Osteoblast (primary cell): ENCODE results near the gene XYLT1. TPM values are rescaled to one million over a fixed set of nuclear protein-coding genes. Genes with fewer than 3 reads are reported as not detected.

Experiments used
- DNase-seq: peaks from one replicate; pipeline ENCODE4 v3.0.0; 2011; ENCODE audit warnings: low spot score, mixed read lengths; ENCODE audit not compliant: insufficient read length; ENCODE audit errors: missing footprints
- H2AFZ ChIP-seq: 2 replicates; pipeline ENCODE4 v1.6.0; 2011; ENCODE audit warnings: mild to moderate bottlenecking, low read length
- H3K27ac ChIP-seq: 2 replicates; pipeline ENCODE4 v1.5.1; 2011; ENCODE audit warnings: mild to moderate bottlenecking, low read depth, low read length, moderate library complexity
- H3K27me3 ChIP-seq: 2 replicates; pipeline ENCODE4 v1.6.0; 2012; ENCODE audit warnings: mild to moderate bottlenecking, control low read depth, inconsistent platforms, low read length, moderate library complexity; ENCODE audit not compliant: insufficient read depth
- H3K36me3 ChIP-seq: 2 replicates; pipeline ENCODE4 v1.5.1; 2011; ENCODE audit warnings: mild to moderate bottlenecking, low read length, control low read depth, moderate library complexity; ENCODE audit not compliant: insufficient read depth
- H3K4me1 ChIP-seq: 2 replicates; pipeline ENCODE4 v1.5.1; 2011; ENCODE audit warnings: mild to moderate bottlenecking, low read length, control low read depth, moderate library complexity; ENCODE audit not compliant: insufficient read depth
- H3K4me2 ChIP-seq: 2 replicates; pipeline ENCODE4 v1.6.0; 2011; ENCODE audit warnings: mild to moderate bottlenecking, low read length; ENCODE audit not compliant: insufficient read depth
- H3K4me3 ChIP-seq: fragments of 200-600 bp; sonication (generic); 3 replicates; pipeline ENCODE4 v1.5.1; 2012; ENCODE audit warnings: mild to moderate bottlenecking, low read length, inconsistent platforms; ENCODE audit not compliant: insufficient read depth
- H3K79me2 ChIP-seq: 2 replicates; pipeline ENCODE4 v1.6.0; 2012; ENCODE audit warnings: mild to moderate bottlenecking, low read length, control low read depth, inconsistent platforms; ENCODE audit not compliant: insufficient read depth
- H3K9me3 ChIP-seq: 2 replicates; pipeline ENCODE4 v1.5.1; 2011; ENCODE audit warnings: low read depth, low read length, control low read depth
- H4K20me1 ChIP-seq: 2 replicates; pipeline ENCODE4 v1.6.0; 2012; ENCODE audit warnings: mild to moderate bottlenecking, low read length, control low read depth; ENCODE audit not compliant: insufficient read depth
- total RNA-seq: library from RNA; depleted of rRNA; stranded (reverse); fragments of >200 nt; gene quantifications from 2 replicates; pipeline ENCODE4 v1.2.3, GENCODE V29; 2012
- TF ChIP-seq, protein P1 (sequence below): IDR thresholded peaks from 2 replicates; pipeline ENCODE4 v1.5.1; 2011; ENCODE audit warnings: mild to moderate bottlenecking, low read depth, low read length, moderate library complexity; ENCODE audit errors: extremely low read depth

Gene XYLT1
- total RNA-seq, 1 donor = 43.4 TPM

DNA sequence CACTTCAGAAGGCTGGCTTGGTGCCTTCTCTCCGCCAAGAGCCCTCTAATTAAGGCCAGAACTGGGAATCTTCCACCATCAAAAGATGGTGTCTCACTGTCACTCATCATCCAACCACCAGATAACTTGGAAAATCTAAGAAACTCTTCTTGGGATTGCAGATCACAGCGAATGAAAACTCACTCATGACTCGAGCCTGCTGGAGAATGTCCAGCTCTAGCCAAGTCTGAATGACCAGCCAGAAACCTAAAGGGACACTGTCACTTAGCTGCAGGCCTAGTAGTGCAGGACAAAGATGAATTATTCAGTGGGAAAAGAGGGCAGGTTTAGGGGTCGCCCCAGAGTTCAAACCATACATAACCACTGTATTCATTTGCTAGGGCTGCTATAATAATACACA, 107.8 kb downstream of the XYLT1 start:
- no peak for DNase-seq
- no peak overlapping the region for H3K27ac ChIP-seq
- no peak overlapping the region for H2AFZ ChIP-seq
- H3K27me3 ChIP-seq = no peaks in the 10 kb centered on the region
- no peaks in the 10 kb centered on the region for H3K9me3 ChIP-seq
- H4K20me1 ChIP-seq = peaks cover 18% of the 10 kb centered on the region
- peaks cover 41% of the 10 kb centered on the region for H3K79me2 ChIP-seq
- H3K4me2 ChIP-seq = no peak overlapping the region
- TF ChIP-seq, protein P1, sequence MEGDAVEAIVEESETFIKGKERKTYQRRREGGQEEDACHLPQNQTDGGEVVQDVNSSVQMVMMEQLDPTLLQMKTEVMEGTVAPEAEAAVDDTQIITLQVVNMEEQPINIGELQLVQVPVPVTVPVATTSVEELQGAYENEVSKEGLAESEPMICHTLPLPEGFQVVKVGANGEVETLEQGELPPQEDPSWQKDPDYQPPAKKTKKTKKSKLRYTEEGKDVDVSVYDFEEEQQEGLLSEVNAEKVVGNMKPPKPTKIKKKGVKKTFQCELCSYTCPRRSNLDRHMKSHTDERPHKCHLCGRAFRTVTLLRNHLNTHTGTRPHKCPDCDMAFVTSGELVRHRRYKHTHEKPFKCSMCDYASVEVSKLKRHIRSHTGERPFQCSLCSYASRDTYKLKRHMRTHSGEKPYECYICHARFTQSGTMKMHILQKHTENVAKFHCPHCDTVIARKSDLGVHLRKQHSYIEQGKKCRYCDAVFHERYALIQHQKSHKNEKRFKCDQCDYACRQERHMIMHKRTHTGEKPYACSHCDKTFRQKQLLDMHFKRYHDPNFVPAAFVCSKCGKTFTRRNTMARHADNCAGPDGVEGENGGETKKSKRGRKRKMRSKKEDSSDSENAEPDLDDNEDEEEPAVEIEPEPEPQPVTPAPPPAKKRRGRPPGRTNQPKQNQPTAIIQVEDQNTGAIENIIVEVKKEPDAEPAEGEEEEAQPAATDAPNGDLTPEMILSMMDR = no peak
- H3K4me1 ChIP-seq = peaks cover 59% of the 10 kb centered on the region
- H3K36me3 ChIP-seq = no peaks in the 10 kb centered on the region
- no peak overlapping the region for H3K4me3 ChIP-seq

DNA sequence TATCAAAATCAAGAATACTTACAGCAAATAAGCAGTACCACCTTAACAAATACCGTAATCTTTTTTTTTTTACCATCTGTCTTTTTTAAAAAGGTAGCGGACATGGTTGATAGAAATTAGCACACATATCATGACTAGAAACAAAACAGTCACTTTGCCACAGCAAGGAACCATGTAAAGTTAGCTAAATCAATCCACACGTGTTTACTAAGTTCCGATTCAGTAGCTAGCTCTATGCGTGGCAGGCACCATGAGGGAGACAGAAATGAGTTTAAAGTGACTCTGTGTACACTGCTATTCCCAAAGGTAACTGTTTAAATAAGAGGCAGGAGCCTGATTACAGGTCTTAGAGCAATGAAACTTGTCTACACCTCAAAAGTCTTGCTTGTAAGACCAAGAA, 108.6 kb downstream of the XYLT1 start:
- peaks cover 13% of the 10 kb centered on the region for H4K20me1 ChIP-seq
- no peak overlapping the region for H3K4me3 ChIP-seq
- H3K27ac ChIP-seq = no peak overlapping the region
- H3K79me2 ChIP-seq = peaks cover 42% of the 10 kb centered on the region
- no peaks in the 10 kb centered on the region for H3K9me3 ChIP-seq
- H3K4me1 ChIP-seq = peaks cover 52% of the 10 kb centered on the region
- TF ChIP-seq, protein P1 = no peak
- no peaks in the 10 kb centered on the region for H3K27me3 ChIP-seq
- H3K4me2 ChIP-seq = no peak overlapping the region
- no peak for DNase-seq
- H3K36me3 ChIP-seq = no peaks in the 10 kb centered on the region
- no peak overlapping the region for H2AFZ ChIP-seq

- TF ChIP-seq, protein P1 = no peak
- no peaks in the 10 kb centered on the region for H3K27me3 ChIP-seq
- H3K4me2 ChIP-seq = no peak overlapping the region
- no peak overlapping the region for H3K27ac ChIP-seq
- no peaks in the 10 kb centered on the region for H3K9me3 ChIP-seq
- no peaks in the 10 kb centered on the region for H3K36me3 ChIP-seq
- H3K79me2 ChIP-seq = peaks cover 35% of the 10 kb centered on the region
- H3K4me3 ChIP-seq = no peak overlapping the region
- no peak for DNase-seq
- H2AFZ ChIP-seq = no peak overlapping the region
- peaks cover 13% of the 10 kb centered on the region for H4K20me1 ChIP-seq
- peaks cover 47% of the 10 kb centered on the region for H3K4me1 ChIP-seq
These were observed 110.1 kb downstream of the XYLT1 start for GRCh38 chr16:17360693-17361122.

GRCh38 chr16:17359788-17360390, 110.9 kb downstream of the XYLT1 start:
- peaks cover 39% of the 10 kb centered on the region for H3K4me1 ChIP-seq
- H3K79me2 ChIP-seq = peaks cover 35% of the 10 kb centered on the region
- peak overlapping the region; percentile 73 for H3K27ac ChIP-seq
- peaks cover 3% of the 10 kb centered on the region for H3K36me3 ChIP-seq
- peak overlapping the region; percentile 51 for H3K4me2 ChIP-seq
- no peaks in the 10 kb centered on the region for H3K9me3 ChIP-seq
- H2AFZ ChIP-seq = peak overlapping the region; percentile 54
- H3K4me3 ChIP-seq = peak overlapping the region; percentile 24
- peaks cover 10% of the 10 kb centered on the region for H4K20me1 ChIP-seq
- peak; percentile 77 for DNase-seq
- H3K27me3 ChIP-seq = no peaks in the 10 kb centered on the region
- TF ChIP-seq, protein P1 = no peak
